HepG2 (cell line): ENCODE data around the gene PKP1. TPM values are rescaled to one million over a fixed set of nuclear protein-coding genes. Genes with fewer than 3 reads are reported as not detected.

Experiments used
- ATAC-seq: fragments of 200-7000 bp; cut with Tn5 transposase; 3 replicates; pipeline ENCODE4 v1.9.1; 2020; ENCODE audit warnings: mild to moderate bottlenecking, moderate library complexity
- BruUV-seq: library from RNA; stranded (reverse); fragments of 400-500 nt; replicated peaks from 2 replicates; lab custom pipeline; 2021; lab: Mats Ljungman, UMichigan
- CTCF ChIA-PET: fragments of 300-600 bp; formaldehyde crosslinking; extraction: SDS; loops from one replicate; lab custom pipeline; 2021; ENCODE audit warnings: low total read pairs, inconsistent platforms, low intra/inter-chr PET ratio; lab: Yijun Ruan, JAX
- POLR2A ChIA-PET: fragments of 350-600 bp; sonication (Branson Sonifier 250); formaldehyde crosslinking; loops from one replicate; lab custom pipeline; 2020; ENCODE audit warnings: antibody characterized with exemption, inconsistent platforms; lab: Yijun Ruan, JAX
- DNase-seq: peaks from one replicate; pipeline ENCODE4 v3.0.0-alpha.2; 2015; ENCODE audit warnings: low spot score
- FAIRE-seq: peaks from 3 replicates; lab custom pipeline; 2011; peaks lifted over from hg19 to GRCh38; lab: Jason Lieb, UNC
- H2AFZ ChIP-seq: one replicate; pipeline ENCODE4 v1.6.1; 2011; ENCODE audit warnings: low read length, inconsistent platforms
- H3K27ac ChIP-seq: fragments of 300-600 bp; 3 replicates; pipeline ENCODE4 v1.8.0; 2011; ENCODE audit warnings: mixed run types, mild to moderate bottlenecking, mixed read lengths, low read length, inconsistent platforms; ENCODE audit not compliant: insufficient read depth; ENCODE audit errors: extremely low read length
- H3K27me3 ChIP-seq, 2 experiments: fragments of 200-600 bp in 1 of 2; 2 replicates in 1 of 2; 3 replicates in 1 of 2; pipeline versions ENCODE4 v1.6.0 to v1.8.0; 2011; ENCODE audit warnings: low read length in 2 of 2, mild to moderate bottlenecking in 2 of 2, moderate library complexity in 2 of 2, inconsistent platforms in 1 of 2; ENCODE audit not compliant: insufficient read depth in 2 of 2, control insufficient read depth in 1 of 2
- H3K36me3 ChIP-seq, 2 experiments: fragments of 200-600 bp in 1 of 2; replicated peaks in 1 of 2; 2 replicates in 1 of 2; 3 replicates in 1 of 2; pipeline versions ENCODE4 v1.5.1 to v1.8.0; 2011; ENCODE audit warnings: low read length in 2 of 2, inconsistent platforms in 1 of 2; ENCODE audit not compliant: insufficient read depth in 2 of 2, control insufficient read depth in 1 of 2
- H3K4me1 ChIP-seq: 2 replicates; pipeline ENCODE4 v1.5.1; 2012; ENCODE audit warnings: low read length, inconsistent platforms; ENCODE audit not compliant: insufficient read depth
- H3K4me2 ChIP-seq: 2 replicates; pipeline ENCODE4 v1.6.0; 2011; ENCODE audit warnings: low read depth, low read length, inconsistent platforms
- H3K4me3 ChIP-seq, 3 experiments: fragments of 200-600 bp in 1 of 3; sonication (generic), shearing (Covaris generic) in 1 of 3; replicated peaks in 1 of 3; 2 replicates each; pipeline ENCODE4 v1.5.1; 2011 to 2016; ENCODE audit warnings: low read length in 3 of 3, inconsistent platforms in 2 of 3, low read depth in 2 of 3, mild to moderate bottlenecking in 2 of 3, control low read depth in 1 of 3, mixed read lengths in 1 of 3; ENCODE audit not compliant: insufficient read depth in 1 of 3
- H3K79me2 ChIP-seq: one replicate; pipeline ENCODE4 v1.6.1; 2011; ENCODE audit warnings: low read length, inconsistent platforms; ENCODE audit not compliant: insufficient read depth
- H3K9ac ChIP-seq: 2 replicates; pipeline ENCODE4 v1.6.0; 2011; ENCODE audit warnings: mild to moderate bottlenecking, low read depth, low read length, inconsistent platforms; ENCODE audit not compliant: insufficient read depth
- H3K9me3 ChIP-seq: 2 replicates; pipeline ENCODE4 v1.5.1; 2012; ENCODE audit warnings: mild to moderate bottlenecking, low read length
- H4K20me1 ChIP-seq: 2 replicates; pipeline ENCODE4 v1.6.0; 2011; ENCODE audit warnings: inconsistent platforms, mild to moderate bottlenecking, low read length, moderate library complexity; ENCODE audit not compliant: insufficient read depth
- FOXK2 ChIP-seq: fragments of 450-650 bp; IDR thresholded peaks from 2 replicates; pipeline ENCODE4 v1.6.1; 2016
- HMG20A ChIP-seq: IDR thresholded peaks from 2 replicates; pipeline ENCODE4 v1.6.1; 2016; ENCODE audit warnings: borderline replicate concordance
- MAFF ChIP-seq: IDR thresholded peaks from 2 replicates; pipeline ENCODE4 v1.6.1; 2011; ENCODE audit warnings: low read depth, low read length, improper control_type of control experiment
- MBD4 ChIP-seq: IDR thresholded peaks from 2 replicates; pipeline ENCODE4 v1.6.1; 2012; ENCODE audit warnings: low read length, inconsistent platforms, borderline replicate concordance
- NFE2L2 ChIP-seq: fragments of 150-350 bp; IDR thresholded peaks from 2 replicates; pipeline ENCODE4 v1.6.1; 2014; ENCODE audit warnings: low read length
- PHF21A ChIP-seq: sonication (generic); formaldehyde crosslinking; IDR thresholded peaks from 2 replicates; pipeline ENCODE4 v1.5.0; 2020; ENCODE audit warnings: mild to moderate bottlenecking, missing genetic modification reagents
- PLRG1 ChIP-seq: fragments of 450-650 bp; conservative IDR thresholded peaks from 2 replicates; pipeline ENCODE4 v1.6.1; 2016
- SAFB2 ChIP-seq: sonication (generic); formaldehyde crosslinking; IDR thresholded peaks from 2 replicates; pipeline ENCODE4 v1.5.1; 2020; ENCODE audit warnings: missing genetic modification reagents, low read depth, mild to moderate bottlenecking, borderline replicate concordance
- SRF ChIP-seq: IDR thresholded peaks from 2 replicates; pipeline ENCODE4 v1.6.1; 2011; ENCODE audit warnings: mild to moderate bottlenecking, low read depth, low read length, moderate library complexity
- SRSF4 ChIP-seq: fragments of 200-400 bp; formaldehyde crosslinking; IDR thresholded peaks from one replicate; pipeline ENCODE4 v1.6.1; 2018; ENCODE audit warnings: mild to moderate bottlenecking, low read depth, low read length, moderate library complexity; ENCODE audit not compliant: poor library complexity, severe bottlenecking
- TBP ChIP-seq: sonication (generic); formaldehyde crosslinking; IDR thresholded peaks from 2 replicates; pipeline ENCODE4 v1.5.0; 2020; ENCODE audit warnings: missing genetic modification reagents
- ZFP82 ChIP-seq: sonication (generic); formaldehyde crosslinking; IDR thresholded peaks from 2 replicates; pipeline ENCODE4 v1.5.1; 2020; ENCODE audit warnings: mild to moderate bottlenecking, missing genetic modification reagents, borderline replicate concordance
- ZHX2 ChIP-seq, 2 experiments: sonication (generic) in 1 of 2; formaldehyde crosslinking in 1 of 2; IDR thresholded peaks; 2 replicates each; pipeline versions ENCODE4 v1.6.1 to v1.9.0; 2014 to 2022; ENCODE audit warnings: antibody characterized with exemption in 1 of 2, borderline replicate concordance in 1 of 2, inconsistent platforms in 1 of 2, low read depth in 1 of 2, missing genetic modification reagents in 1 of 2
- ZNF574 ChIP-seq: sonication (generic); formaldehyde crosslinking; IDR thresholded peaks from 2 replicates; pipeline ENCODE4 v1.4.0; 2020; ENCODE audit warnings: missing genetic modification reagents
- WGBS: methylation state at CpG from one replicate; pipeline ENCODE4 v1.1.6; 2017; ENCODE audit warnings: low lambda C conversion rate; 5-methylcytosine and 5-hydroxymethylcytosine counted together
- in situ Hi-C: cut with HindIII; loops from 2 replicates; pipeline ENCODE4 v1.10.0; 2017; ENCODE audit warnings: low pct_unique_long_range_greater_than_20kb; ENCODE audit not compliant: extremely low pct_ligation_motif_present
- intact Hi-C: fragments of 100-400 bp; cut with micrococcal nuclease; formaldehyde crosslinking; loops from one replicate; pipeline ENCODE4 v1.10.0; 2022; ENCODE audit not compliant: unreplicated experiment
- polyA plus RNA-seq, 8 experiments: library from polyadenylated mRNA; depleted of rRNA in 3 of 8; stranded (reverse) in 7 of 8; unstranded in 1 of 8; fragments of >200 nt; fragmentation: Illumina TruSeq in 4 of 8; extraction: Trizol in 4 of 8; gene quantifications; 2 replicates each; pipeline versions ENCODE4 v1.2.1 to v1.2.3, GENCODE V29; 2011 to 2016; ENCODE audit warnings: low read depth in 4 of 8, missing spikeins in 1 of 8, mixed read lengths in 1 of 8; ENCODE audit not compliant: insufficient read depth in 1 of 8
- total RNA-seq, 5 experiments: library from RNA; depleted of rRNA; stranded (reverse); fragments of >200 nt; fragmentation: Illumina TruSeq; extraction: Trizol; gene quantifications; 2 replicates each; pipeline ENCODE4 v1.2.3, GENCODE V29; 2016; ENCODE audit warnings: low read depth in 1 of 5

The PKP1 gene
- total and polyA plus RNA-seq, 2 of the 13 experiments (the other 11 are each of a cell fraction or from before 2014, with no cell fraction given) = not detected

- in situ Hi-C loops = loop anchor here (5.0 kb wide), 1 partner anchor 36 kb away; no protein-coding TSS in a partner anchor
- Histone ChIP-seq H2AFZ (no peak overlapping the region), H3K4me2 (no peak overlapping the region), H3K27me3 (peaks cover 0 to 45% of the 10 kb centered on the region in 2 experiments; a peak in 4 of 5 replicates), H3K9me3 (no peaks in the 10 kb centered on the region), H3K27ac (no peak overlapping the region), H4K20me1 (no peaks in the 10 kb centered on the region), H3K4me1 (no peaks in the 10 kb centered on the region), H3K36me3 (no peaks in the 10 kb centered on the region), H3K9ac (no peak overlapping the region), H3K4me3 (no peak overlapping the region), H3K79me2 (no peaks in the 10 kb centered on the region)
- FAIRE-seq (no peak), ATAC-seq (no peak), DNase-seq (no peak)
- POLR2A ChIA-PET = interaction anchor here (1.5 kb wide), 1 partner anchor 29 kb away, joined by 4 read pairs; no protein-coding TSS in a partner anchor
- TF ChIP-seq NFE2L2 (no peak), ZFP82 (CRISPR knock-in tag) (no peak), ZNF574 (CRISPR knock-in tag) (no peak), TBP (no peak), SRSF4 (no peak), MBD4 (no peak), SAFB2 (CRISPR knock-in tag) (no peak), SRF (no peak), MAFF (no peak), FOXK2 (no peak), HMG20A (CRISPR knock-in tag) (no peak), ZHX2 (IDR thresholded peaks at IDR 0.05; ENCODE audit: low read depth) (no peak), ZHX2 (CRISPR knock-in tag; IDR thresholded peaks at IDR 0.05; ENCODE audit: borderline replicate concordance) (no peak), PLRG1 (no peak), PHF21A (no peak)
- intact Hi-C loops = no loop called here
- CTCF ChIA-PET = interaction anchor here (1.5 kb wide), 1 partner anchor 32 kb away, joined by 5 read pairs; no protein-coding TSS in a partner anchor
- 13% methylated on average over 2 of the region's 4 CpGs for WGBS
- no TSS peak for BruUV-seq
These were observed 92.8 kb downstream of the PKP1 start for GRCh38 chr1:201376107-201376463.
